ENCODE results near the gene INPP5K.

INPP5K gene

GRCh38 chr17:1471490-1471889 lies 44.9 kb downstream of the INPP5K start:
- Histone ChIP-seq H3K4me3 (ENCODE audit: severe bottlenecking) (no peak overlapping the region), H3K27me3 (ENCODE audit: insufficient read depth, poor library complexity, severe bottlenecking) (no peaks in the 10 kb centered on the region), H3K4me1 (ENCODE audit: insufficient read depth, poor library complexity, severe bottlenecking) (no peaks in the 10 kb centered on the region), H3K27ac (ENCODE audit: poor library complexity, severe bottlenecking) (no peak overlapping the region), H3K9me3 (ENCODE audit: severe bottlenecking) (no peaks in the 10 kb centered on the region), H3K36me3 (ENCODE audit: low read depth) (peaks cover 63% of the 10 kb centered on the region)
- no peak for TF ChIP-seq CTCF (IDR thresholded peaks at IDR 0.05; ENCODE audit: poor library complexity, severe bottlenecking)
- no peak for ATAC-seq (ENCODE audit: low read depth)
- DNase-seq (ENCODE audit: low spot score): no peak

GRCh38 chr17:1470755-1471462 lies 45.5 kb downstream of the INPP5K start:
- Histone ChIP-seq H3K4me1 (ENCODE audit: insufficient read depth, poor library complexity, severe bottlenecking) (no peaks in the 10 kb centered on the region), H3K36me3 (ENCODE audit: low read depth) (peaks cover 57% of the 10 kb centered on the region), H3K27me3 (ENCODE audit: insufficient read depth, poor library complexity, severe bottlenecking) (no peaks in the 10 kb centered on the region), H3K27ac (ENCODE audit: poor library complexity, severe bottlenecking) (no peak overlapping the region), H3K9me3 (ENCODE audit: severe bottlenecking) (no peaks in the 10 kb centered on the region), H3K4me3 (ENCODE audit: severe bottlenecking) (no peak overlapping the region)
- ATAC-seq (ENCODE audit: low read depth) (no peak), DNase-seq (ENCODE audit: low spot score) (no peak)
- TF ChIP-seq CTCF (IDR thresholded peaks at IDR 0.05; ENCODE audit: poor library complexity, severe bottlenecking): no peak

GRCh38 chr17:1470071-1470754 lies 46.2 kb downstream of the INPP5K start:
- H3K36me3 ChIP-seq (ENCODE audit: low read depth): peaks cover 52% of the 10 kb centered on the region

GRCh38 chr17:1469231-1469852 lies 47.1 kb downstream of the INPP5K start:
- Histone ChIP-seq H3K36me3 (ENCODE audit: low read depth) (peaks cover 52% of the 10 kb centered on the region), H3K4me3 (ENCODE audit: severe bottlenecking) (no peak overlapping the region), H3K27ac (ENCODE audit: poor library complexity, severe bottlenecking) (no peak overlapping the region), H3K27me3 (ENCODE audit: insufficient read depth, poor library complexity, severe bottlenecking) (no peaks in the 10 kb centered on the region), H3K4me1 (ENCODE audit: insufficient read depth, poor library complexity, severe bottlenecking) (no peaks in the 10 kb centered on the region), H3K9me3 (ENCODE audit: severe bottlenecking) (no peaks in the 10 kb centered on the region)
- DNase-seq (ENCODE audit: low spot score): no peak
- no peak for ATAC-seq (ENCODE audit: low read depth)
- TF ChIP-seq CTCF (IDR thresholded peaks at IDR 0.05; ENCODE audit: poor library complexity, severe bottlenecking): no peak

More at GRCh38 chr17:1470071-1470754, 46.2 kb downstream of the INPP5K start:
- H3K27me3 ChIP-seq (ENCODE audit: insufficient read depth, poor library complexity, severe bottlenecking): no peaks in the 10 kb centered on the region
- DNase-seq (ENCODE audit: low spot score): no peak
- no peak overlapping the region for H3K4me3 ChIP-seq (ENCODE audit: severe bottlenecking)
- no peak overlapping the region for H3K27ac ChIP-seq (ENCODE audit: poor library complexity, severe bottlenecking)
- H3K4me1 ChIP-seq (ENCODE audit: insufficient read depth, poor library complexity, severe bottlenecking): no peaks in the 10 kb centered on the region
- no peak for TF ChIP-seq CTCF (IDR thresholded peaks at IDR 0.05; ENCODE audit: poor library complexity, severe bottlenecking)
- ATAC-seq (ENCODE audit: low read depth): no peak
- no peaks in the 10 kb centered on the region for H3K9me3 ChIP-seq (ENCODE audit: severe bottlenecking)
